Body of pancreas (tissue), 4 donors: ENCODE measurements around the gene PCDHB7.
"Not testable (repeated sequence)": the region's sequence is repeated elsewhere in the genome, so short reads cannot be mapped to it uniquely, and the experiment has no call there.

Experiments used
- CTCF ChIP-seq, 7 experiments: fragments of 450-650 bp in 4 of 7; fragments of 200-600 bp in 3 of 7; sonication (generic) in 3 of 7; IDR thresholded peaks; one replicate each; pipeline ENCODE4 v1.5.1; 2016 to 2019; ENCODE audit warnings: antibody characterized with exemption in 7 of 7
- POLR2A ChIP-seq, 3 donors: fragments of 450-650 bp; IDR thresholded peaks; one replicate each; pipeline ENCODE4 v1.6.1; 2016; ENCODE audit warnings: antibody characterized with exemption in 3 of 3, mild to moderate bottlenecking in 2 of 3

- TF ChIP-seq CTCF, POLR2A (IDR thresholded peaks at IDR 0.05): not testable (repeated sequence)
These were observed 16.7 kb downstream of the PCDHB7 start for GRCh38 chr5:141189131-141189530.
